Measurements from ENCODE around the gene RAB41. TPM values are rescaled to one million over a fixed set of nuclear protein-coding genes. Genes with fewer than 3 reads are reported as not detected.
A peak's percentile ranks its signal among the peaks of the same experiment; 100 is the strongest.

The RAB41 gene
- total RNA-seq, 1 experiment from 2014 or later, result not detected

DNA sequence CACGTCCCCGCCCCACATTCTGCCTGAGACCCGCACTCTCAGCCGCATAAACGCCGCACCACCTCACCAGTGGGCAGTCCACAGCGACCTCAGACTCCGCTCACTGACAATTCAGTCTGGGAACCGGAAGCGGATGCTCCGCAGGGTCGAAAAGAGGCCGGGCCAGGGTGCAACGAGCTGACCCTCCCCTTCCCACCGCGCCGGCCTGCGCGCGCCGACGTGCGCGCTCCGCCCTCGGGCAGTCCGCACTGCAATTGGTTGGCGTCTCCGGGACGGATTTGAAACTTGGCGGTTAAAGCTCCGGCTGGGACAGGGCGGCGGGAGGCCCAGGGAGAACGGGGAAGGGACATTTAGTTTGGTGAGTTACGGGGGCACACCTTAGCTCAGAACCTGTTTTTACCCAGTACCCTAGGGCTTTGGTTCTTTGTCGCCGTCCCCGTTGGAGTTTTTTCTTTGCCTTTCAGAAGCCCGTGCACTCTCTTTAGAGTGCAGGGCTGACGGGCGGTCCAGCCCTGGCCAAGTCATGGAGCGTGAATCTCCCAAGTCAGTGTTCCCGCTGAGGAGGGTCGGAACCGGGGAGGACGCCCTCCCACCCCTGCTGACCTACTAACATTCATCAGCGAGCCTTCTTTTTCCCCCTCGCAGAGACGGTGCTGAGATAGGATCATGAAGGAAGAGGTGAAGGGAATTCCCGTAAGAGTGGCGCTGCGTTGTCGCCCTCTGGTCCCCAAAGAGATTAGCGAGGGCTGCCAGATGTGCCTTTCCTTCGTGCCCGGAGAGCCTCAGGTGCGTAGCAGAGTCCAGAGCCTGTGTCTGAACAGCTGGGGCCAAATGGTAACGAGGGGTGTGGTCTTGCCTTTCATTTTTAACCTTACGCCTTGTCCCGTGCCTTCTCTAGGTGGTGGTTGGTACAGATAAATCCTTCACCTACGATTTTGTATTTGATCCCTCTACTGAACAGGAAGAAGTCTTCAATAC, 8.1 kb downstream of the RAB41 start, which contains the start of the genes KIF4A and PDZD11:
KIF4A (plus strand) TSS at position 312 of the 978 bp plus-strand sequence; CDS start at position 667, 355 bp downstream.
PDZD11 (minus strand) TSS at position 135 of the 978 bp plus-strand sequence. CDS start 586 bp downstream, outside the sequence.
- no peak within 1 kb of the TSS for H2AFZ ChIP-seq (ENCODE audit: low read length)
- Mint-ChIP-seq H3K27ac (peak within 1 kb of the TSS; percentile 78 to 99 (median 93); a peak in 6 of 7 replicates), H3K27me3 (ENCODE audit: low read depth) (no peaks in the 10 kb centered on the region), H3K4me1 (peaks cover 9 to 14% of the 10 kb centered on the region in 2 experiments), H3K4me3 (peak within 1 kb of the TSS; percentile 92 to 97), H3K36me3 (ENCODE audit: insufficient read depth in 1 of 3, low read depth in 3 of 3) (peaks cover 8 to 47% (median 35%) of the 10 kb centered on the region in 3 experiments), H3K9me3 (peaks cover 64 to 78% of the 10 kb centered on the region in 2 experiments)
- peaks cover 25% of the 10 kb centered on the region for H3K9me3 ChIP-seq (ENCODE audit: control insufficient read depth, low read depth, low read length)
- no peak within 1 kb of the TSS for H4K5ac ChIP-seq (ENCODE audit: insufficient read length, low read depth, low read length)
- H3K14ac ChIP-seq (ENCODE audit: insufficient read depth, low read length), result no peak within 1 kb of the TSS
- no peak within 1 kb of the TSS for H2AK5ac ChIP-seq (ENCODE audit: insufficient read length, low read length)
- H3K23me2 ChIP-seq (ENCODE audit: insufficient read length, low read depth, low read length, poor library complexity, severe bottlenecking), result no peaks in the 10 kb centered on the region
- no CpG with 5 or more reads among the region's 62 CpGs for WGBS (ENCODE audit: extremely low coverage, insufficient read length, low lambda C conversion rate)
- no peak within 1 kb of the TSS for H3K18ac ChIP-seq (ENCODE audit: insufficient read length, low read depth, low read length)
- no peak for TF ChIP-seq CTCF (conservative IDR thresholded peaks at IDR 0.05)
- peak; percentile 80 for DNase-seq
- H3K79me1 ChIP-seq (ENCODE audit: insufficient read depth, low read depth, low read length, poor library complexity, severe bottlenecking), result no peaks in the 10 kb centered on the region
- no peak within 1 kb of the TSS for H4K91ac ChIP-seq (ENCODE audit: insufficient read length, low read depth, low read length)
- H3K4me1 ChIP-seq (ENCODE audit: insufficient read depth, low read length), result no peaks in the 10 kb centered on the region
- peak within 1 kb of the TSS; percentile 59 for H3K4me2 ChIP-seq (ENCODE audit: insufficient read depth, insufficient read length, low read length)
- H2BK15ac ChIP-seq (ENCODE audit: low read depth, low read length), result no peak within 1 kb of the TSS
- H2BK120ac ChIP-seq (ENCODE audit: low read depth, low read length, poor library complexity, severe bottlenecking), result no peak within 1 kb of the TSS
- no peak within 1 kb of the TSS for H2BK5ac ChIP-seq (ENCODE audit: insufficient read length, low read length)
- peak within 1 kb of the TSS; percentile 49 for H3K9ac ChIP-seq (ENCODE audit: extremely low read depth, insufficient read length, low read length)
- H3T11ph ChIP-seq (ENCODE audit: low read length), result no peak within 1 kb of the TSS
- H2BK12ac ChIP-seq (ENCODE audit: insufficient read length, low read depth, low read length), result no peak within 1 kb of the TSS
- H3K56ac ChIP-seq (ENCODE audit: insufficient read length, low read depth, low read length), result no peak within 1 kb of the TSS
- no peaks in the 10 kb centered on the region for H4K20me1 ChIP-seq (ENCODE audit: control insufficient read depth, insufficient read depth, insufficient read length)
- no peak within 1 kb of the TSS for H2BK20ac ChIP-seq (ENCODE audit: low read depth, low read length, poor library complexity, severe bottlenecking)
- H3K27me3 ChIP-seq (ENCODE audit: insufficient read depth, low read length), result no peaks in the 10 kb centered on the region
- no peak within 1 kb of the TSS for H3K27ac ChIP-seq (ENCODE audit: insufficient read length, low read depth, low read length)
- H3K4ac ChIP-seq (ENCODE audit: low read depth, low read length), result no peak within 1 kb of the TSS
- no peaks in the 10 kb centered on the region for H3K79me2 ChIP-seq (ENCODE audit: insufficient read depth, low read length)
- H3K23ac ChIP-seq (ENCODE audit: insufficient read length, low read depth, low read length), result no peak within 1 kb of the TSS
- no peak within 1 kb of the TSS for H4K8ac ChIP-seq (replicated peaks; ENCODE audit: insufficient read length, low read depth, low read length)
